Measurements from ENCODE around the gene CDR2.
"Not testable (repeated sequence)": the region's sequence is repeated elsewhere in the genome, so short reads cannot be mapped to it uniquely, and the experiment has no call there.

DNA sequence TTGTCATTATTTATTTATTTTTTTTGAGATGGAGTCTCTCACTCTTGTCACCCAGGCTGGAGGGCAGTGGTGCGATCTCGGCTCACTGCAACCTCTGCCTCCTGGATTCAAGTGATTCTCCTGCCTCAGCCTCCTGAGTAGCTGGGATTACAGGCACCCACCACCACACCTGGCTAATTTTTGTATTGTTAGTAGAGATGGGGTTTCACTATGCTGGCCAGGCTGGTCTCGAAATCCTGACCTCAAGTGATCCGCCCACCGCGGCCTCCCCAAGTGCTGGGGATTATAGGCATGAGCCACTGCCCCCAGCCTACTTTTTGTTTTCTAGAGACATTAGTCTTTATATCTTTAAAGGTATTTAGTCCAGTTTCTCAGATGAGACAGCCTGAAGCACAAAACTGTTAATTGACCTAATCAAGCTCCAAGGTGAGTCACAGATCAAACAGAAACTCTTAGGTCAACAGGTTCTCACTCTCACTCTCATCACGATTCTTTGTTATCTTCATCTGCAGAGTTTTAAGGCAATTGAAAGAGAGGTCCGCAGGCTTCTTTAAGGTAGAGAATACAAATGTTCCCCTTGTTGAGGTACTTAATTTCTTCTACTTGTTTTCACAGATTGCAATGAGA lies 6.1 kb downstream of the CDR2 start:
- not testable (repeated sequence) for TF ChIP-seq POLR2A (IDR thresholded peaks at IDR 0.05); POLR2AphosphoS5 (IDR thresholded peaks at IDR 0.05; ENCODE audit: insufficient read depth in 1 of 2, low read depth in 1 of 2)
- TF ChIP-seq, protein P1, sequence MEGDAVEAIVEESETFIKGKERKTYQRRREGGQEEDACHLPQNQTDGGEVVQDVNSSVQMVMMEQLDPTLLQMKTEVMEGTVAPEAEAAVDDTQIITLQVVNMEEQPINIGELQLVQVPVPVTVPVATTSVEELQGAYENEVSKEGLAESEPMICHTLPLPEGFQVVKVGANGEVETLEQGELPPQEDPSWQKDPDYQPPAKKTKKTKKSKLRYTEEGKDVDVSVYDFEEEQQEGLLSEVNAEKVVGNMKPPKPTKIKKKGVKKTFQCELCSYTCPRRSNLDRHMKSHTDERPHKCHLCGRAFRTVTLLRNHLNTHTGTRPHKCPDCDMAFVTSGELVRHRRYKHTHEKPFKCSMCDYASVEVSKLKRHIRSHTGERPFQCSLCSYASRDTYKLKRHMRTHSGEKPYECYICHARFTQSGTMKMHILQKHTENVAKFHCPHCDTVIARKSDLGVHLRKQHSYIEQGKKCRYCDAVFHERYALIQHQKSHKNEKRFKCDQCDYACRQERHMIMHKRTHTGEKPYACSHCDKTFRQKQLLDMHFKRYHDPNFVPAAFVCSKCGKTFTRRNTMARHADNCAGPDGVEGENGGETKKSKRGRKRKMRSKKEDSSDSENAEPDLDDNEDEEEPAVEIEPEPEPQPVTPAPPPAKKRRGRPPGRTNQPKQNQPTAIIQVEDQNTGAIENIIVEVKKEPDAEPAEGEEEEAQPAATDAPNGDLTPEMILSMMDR (IDR thresholded peaks at IDR 0.05) = not testable (repeated sequence)
